COLO829 (cell line): ENCODE measurements around the gene NUP160.
"Not testable (repeated sequence)": the region's sequence is repeated elsewhere in the genome, so short reads cannot be mapped to it uniquely, and the experiment has no call there.

Source experiments
- DNase-seq: peaks from one replicate; pipeline ENCODE4 v3.0.0; 2012; ENCODE audit warnings: low spot score

The NUP160 gene

DNA sequence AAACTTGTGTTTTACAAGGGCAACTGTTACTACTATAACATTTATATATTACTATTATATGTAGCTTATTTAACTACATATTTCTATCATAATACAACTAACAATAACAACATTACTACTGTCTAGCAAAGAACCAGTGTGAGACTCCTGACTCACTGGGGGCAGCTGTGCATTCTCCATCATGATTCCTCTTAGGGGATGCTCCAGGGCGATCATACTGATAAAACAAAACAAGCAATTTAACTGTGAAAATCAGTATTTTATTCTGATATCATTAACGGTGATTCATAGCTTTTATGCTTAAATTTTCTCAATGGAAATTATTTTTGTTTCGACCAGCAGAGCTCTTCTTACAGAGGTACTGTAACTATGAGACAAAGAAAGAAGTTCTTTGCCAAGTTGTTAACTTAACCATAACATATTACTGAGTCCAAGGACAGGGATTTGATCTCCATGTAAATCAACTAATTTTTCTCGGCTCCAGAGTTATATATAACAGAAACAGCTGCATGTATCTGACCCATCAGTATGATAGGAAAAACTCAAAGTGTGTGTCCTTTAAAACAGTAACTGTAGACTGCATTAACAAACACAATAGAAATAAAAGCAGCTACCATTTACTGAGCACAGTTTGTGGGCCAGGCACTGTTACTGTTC lies 56.2 kb downstream of the NUP160 start:
- no peak for DNase-seq

DNA sequence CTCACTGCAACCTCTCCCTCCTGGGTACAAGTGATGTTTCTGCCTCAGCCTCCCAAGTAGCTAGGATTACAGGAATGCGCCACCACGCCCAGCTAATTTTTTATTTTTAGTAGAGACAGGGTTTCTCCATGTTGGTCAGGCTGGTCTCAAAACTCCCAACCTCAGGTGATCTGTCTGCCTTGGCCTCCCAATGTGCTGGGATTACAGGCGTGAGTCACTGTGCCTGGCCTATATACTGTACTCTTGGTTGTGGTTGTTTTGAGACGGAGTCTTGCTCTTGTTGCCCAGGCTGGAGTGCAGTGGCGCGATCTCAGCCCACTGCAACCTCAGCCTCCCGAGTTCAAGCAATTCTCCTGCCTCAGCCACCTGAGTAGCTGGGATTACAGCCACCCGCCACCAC lies 58.1 kb downstream of the NUP160 start:
- not testable (repeated sequence) for DNase-seq

DNA sequence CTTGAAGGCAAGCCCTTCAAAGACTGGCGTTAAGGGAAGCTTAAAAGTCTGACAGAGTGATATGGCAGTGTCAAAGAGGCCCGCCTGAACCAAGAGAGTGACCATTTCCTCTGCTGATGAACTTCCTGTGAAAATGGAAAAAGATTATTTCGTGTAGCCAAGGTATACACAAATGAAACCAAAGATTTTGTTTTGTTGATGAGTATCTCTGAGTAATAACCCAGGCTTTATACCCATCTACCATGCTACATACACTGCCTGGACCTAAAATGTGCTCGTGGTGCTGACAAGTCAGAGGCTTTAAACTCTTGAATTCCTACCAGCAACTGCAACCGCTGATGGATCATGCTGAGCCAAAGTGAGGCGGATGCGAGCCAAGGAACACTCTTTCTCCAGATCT lies 60.0 kb downstream of the NUP160 start:
- no peak for DNase-seq

GRCh38 chr11:47786373-47786772 lies 61.8 kb downstream of the NUP160 start:
- DNase-seq: no peak

DNA sequence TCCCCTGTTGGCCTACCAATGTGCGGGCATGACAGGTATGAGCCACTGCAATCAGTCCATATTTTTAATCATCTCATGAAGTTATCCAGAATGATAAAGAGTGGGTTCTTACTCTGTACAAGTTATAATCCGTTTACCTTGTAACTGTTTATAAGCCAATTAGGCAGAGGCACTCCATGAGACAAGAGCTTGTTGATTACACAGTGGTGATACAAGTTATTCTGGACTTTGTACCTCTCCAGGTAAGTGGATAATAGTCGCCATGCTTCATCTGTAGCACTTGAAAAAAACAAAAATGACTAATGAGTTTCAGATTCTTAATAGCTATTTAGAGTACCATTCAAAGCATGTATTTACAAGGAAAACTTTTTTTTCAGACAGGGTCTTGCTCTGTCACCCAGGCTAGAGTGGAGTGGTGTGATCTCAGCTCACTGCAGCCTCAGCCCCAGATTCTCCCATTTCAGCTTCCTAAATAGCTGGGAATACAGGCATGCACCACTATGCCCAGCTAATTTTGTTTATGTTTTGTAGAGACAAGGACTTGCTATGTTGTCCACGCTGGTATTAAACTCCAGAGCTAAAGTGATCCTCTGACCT lies 63.3 kb downstream of the NUP160 start:
- DNase-seq: no peak

DNA sequence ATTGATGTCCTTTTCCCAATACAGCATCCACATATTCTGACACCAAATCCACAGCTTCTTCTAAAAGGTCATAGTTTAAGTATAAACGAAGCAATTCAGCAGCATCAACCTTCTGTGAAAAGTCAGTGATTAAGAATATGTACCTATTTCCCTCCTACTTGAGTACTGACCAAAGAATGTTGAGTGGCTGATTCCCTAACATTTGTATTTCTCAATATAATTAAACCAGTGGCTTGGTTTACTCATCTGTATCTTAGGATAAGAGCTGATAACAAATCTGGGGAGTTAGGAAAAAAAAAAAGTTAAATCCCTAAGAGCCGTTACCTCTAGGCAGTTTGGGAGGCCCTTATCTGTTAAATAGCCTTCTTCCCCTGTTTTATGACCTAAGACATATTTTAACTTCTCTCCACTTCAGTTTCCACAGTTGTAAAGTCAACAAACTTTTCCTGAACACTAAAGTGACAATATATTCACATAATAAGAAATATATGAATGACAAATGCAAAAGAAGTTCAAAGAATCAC lies 65.0 kb downstream of the NUP160 start:
- DNase-seq: no peak

GRCh38 chr11:47778878-47779483 lies 69.2 kb downstream of the NUP160 start:
- no peak for DNase-seq

DNA sequence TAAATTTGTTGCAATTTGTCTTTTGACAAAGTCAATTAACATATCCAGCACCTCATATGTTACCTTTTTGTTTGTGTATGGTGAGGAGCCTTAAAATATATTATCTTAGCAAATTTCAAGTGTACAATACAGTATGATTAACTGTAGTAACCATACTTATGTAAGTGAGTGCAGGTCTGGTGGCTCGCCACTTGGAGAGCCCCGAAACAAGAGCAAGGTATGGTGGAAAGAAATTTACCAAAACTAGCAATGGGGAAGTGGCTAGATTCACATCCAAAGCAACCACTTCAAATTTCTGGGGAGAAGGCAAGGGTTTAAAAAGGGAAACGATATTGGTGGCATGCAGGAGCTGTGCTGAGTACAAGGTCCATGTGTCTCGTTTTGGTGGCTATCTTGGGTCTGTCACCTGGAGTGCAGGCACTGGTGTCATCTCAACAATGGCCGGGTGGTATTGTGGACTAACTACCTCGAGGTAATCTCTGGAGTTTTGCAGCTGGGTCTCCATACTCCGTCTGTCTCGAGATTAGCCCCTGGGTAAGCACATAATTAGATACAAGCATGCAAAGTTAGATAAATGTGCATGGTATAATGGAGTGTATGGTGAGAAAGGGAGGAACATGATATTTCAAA lies 72.8 kb downstream of the NUP160 start:
- no peak for DNase-seq

DNA sequence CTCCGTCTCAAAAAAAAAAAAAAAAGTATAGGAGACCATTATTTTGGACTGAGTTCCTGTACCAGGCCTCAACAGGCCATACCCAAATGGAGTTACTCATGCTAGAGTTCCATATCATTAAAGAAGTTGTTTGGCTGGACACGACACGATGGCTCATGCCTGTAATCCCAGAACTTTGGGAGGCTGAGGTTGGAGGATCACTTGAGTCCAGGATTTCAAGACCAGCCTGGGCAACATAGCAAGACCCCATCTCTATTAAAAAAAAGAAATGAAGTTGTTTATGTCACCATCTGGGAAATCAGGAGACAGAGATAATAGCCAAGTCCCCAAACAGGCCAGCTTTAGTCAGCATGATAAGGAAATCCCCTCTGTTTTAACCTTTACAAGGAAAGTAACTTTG lies 74.3 kb downstream of the NUP160 start:
- no peak for DNase-seq

DNA sequence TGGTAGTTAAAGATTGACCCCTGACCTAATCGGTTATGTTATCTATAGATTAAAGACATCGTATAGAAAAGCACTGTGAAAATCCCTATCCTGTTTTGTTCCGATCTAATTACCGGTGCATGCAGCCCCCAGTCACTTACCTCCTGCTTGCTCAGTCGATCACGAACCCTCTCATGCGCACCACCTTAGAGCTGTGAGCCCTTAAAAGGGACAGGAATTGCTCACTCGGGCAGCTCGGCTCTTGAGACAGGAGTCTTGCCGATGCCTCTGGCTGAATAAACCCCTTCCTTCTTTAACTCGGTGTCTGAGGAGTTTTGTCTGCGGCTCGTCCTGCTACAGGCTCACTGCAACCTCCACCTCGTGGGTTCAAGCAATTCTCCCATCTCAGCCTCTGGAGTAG lies 78.6 kb downstream of the NUP160 start:
- DNase-seq: not testable (repeated sequence)

GRCh38 chr11:47768101-47768612 lies 80.0 kb downstream of the NUP160 start:
- DNase-seq: peak; percentile 86

DNA sequence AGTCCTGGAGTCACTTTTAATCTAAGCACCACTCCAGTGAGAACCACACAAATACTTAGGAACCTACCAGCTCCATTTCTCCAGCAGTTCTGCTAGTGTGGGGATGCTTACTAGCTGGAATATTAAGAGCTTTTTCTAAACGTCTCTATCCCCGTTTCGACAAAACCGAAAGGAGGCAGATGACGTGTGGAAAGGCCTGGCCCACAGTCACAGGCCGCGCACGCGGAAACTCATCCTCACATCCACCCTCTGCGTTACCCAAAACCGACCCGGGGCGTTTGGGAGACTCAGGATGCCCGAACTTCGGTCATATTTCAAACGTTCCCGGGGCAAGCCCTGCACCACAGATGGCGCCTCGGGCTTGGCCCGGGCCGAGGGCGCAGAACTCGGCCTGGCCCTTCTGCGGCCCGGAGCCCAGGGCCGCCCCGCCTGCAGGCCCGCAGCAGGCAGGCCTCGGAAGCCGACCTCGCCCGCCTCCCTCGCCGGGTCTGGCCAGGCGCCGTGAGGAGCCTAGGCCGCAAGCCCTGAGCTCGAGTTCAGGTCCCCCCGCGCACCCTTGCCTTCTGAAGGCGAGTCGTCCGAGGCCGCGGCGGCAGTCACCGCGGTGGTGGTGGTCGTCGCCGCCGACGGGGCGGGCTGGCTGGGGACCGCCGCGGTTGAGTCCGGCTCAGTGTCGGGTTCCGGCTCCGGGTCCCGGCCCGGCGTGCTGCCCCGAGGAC lies 81.5 kb downstream of the NUP160 start:
- DNase-seq: no peak

GRCh38 chr11:47765086-47765485 lies 83.1 kb downstream of the NUP160 start:
- DNase-seq: no peak

GRCh38 chr11:47759291-47759690 lies 88.9 kb downstream of the NUP160 start:
- not testable (repeated sequence) for DNase-seq

DNA sequence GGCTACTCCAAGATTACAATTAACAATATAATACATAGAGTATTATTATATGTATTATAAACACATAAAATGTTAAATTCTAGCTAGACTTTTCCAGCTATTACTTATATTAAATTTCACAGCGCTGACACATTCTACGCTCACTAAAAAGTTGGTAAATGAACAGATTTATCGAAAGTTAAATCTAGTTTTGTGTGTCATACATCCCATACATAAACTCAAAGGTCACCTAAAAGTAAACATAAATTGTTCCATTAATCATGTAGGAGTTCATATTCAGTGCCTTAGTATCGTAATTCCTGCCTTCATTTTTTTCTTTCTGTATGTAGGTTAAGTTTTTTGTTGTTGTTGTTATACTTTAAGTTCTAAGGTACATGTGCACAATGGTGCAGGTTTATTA lies 91.9 kb downstream of the NUP160 start:
- DNase-seq: no peak

GRCh38 chr11:47750725-47751124 lies 97.4 kb downstream of the NUP160 start:
- no peak for DNase-seq

- not testable (repeated sequence) for DNase-seq
Measured at GRCh38 chr11:47742494-47742893, 105.7 kb downstream of the NUP160 start.

DNA sequence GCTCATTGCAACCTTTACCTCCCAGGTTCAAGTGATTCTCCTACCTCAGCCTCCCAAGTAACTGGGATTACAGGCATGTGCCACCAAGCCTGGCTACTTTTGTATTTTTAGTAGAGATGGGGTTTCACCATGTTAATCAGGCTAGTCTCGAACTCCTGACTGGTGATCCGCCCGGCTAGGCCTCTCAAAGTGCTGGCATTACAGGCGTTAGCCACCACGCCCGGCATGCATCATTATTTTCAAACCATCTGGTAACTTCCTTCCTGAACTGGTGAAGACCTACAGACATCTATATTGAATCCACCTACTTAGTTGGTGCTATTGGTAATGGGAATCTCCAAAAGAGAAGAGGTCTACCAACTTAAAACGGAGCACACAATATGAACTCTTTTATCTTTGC lies 110.3 kb downstream of the NUP160 start:
- not testable (repeated sequence) for DNase-seq

GRCh38 chr11:47732271-47732670 lies 115.9 kb downstream of the NUP160 start:
- DNase-seq: no peak

DNA sequence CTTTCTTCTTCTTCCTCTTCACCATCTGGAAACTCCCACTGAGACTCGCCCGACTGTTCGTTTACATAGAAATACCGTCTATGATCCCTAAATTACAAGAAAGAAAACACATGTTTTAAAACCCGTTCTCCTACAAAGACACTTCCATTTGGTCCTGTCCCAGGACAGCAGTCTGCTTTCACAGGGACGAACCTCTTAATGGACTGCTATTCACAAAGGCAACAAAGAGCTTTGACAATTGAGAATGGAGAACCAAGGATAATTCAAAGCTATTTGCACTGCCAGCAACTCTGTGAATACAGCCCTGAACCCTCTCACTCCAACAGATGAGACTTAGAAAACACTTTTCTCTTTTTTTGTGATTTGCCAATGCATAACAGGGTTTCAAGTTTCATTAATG lies 116.7 kb downstream of the NUP160 start:
- DNase-seq: no peak
